HL-60/S4 treated with phorbol 12-myristate 13-acetate at 8.2 ng/mL for 4 days and 3 days (cell line): ENCODE data around the gene KCND3.

Source experiments
- in situ Hi-C: fragments of 300-500 bp; cut with MboI; formaldehyde crosslinking; loops from 2 replicates; pipeline ENCODE4 v1.15.0; 2022; ENCODE audit warnings: low sequenced_read_pairs

KCND3 gene

DNA sequence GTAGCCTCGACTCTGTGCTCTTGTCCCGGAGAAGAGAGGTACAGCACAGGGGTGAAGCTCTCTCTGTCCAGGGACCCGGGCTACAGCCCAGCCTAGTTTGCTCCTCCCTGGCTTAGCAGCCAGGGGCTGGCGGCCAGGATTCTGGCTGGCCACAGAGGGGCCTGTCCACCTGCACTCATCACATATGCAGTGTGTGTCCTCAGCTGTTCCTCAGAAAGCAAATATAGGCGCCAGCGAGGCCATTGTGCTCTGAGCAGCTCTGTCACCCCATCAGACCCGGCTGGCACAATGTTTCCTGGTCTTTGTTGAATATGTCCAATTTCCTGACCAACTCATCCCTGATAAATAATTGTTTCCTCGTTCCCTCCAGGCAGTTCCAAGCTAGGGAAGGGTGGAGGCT lies 28.5 kb downstream of the KCND3 start:
- in situ Hi-C loops = no loop called here

DNA sequence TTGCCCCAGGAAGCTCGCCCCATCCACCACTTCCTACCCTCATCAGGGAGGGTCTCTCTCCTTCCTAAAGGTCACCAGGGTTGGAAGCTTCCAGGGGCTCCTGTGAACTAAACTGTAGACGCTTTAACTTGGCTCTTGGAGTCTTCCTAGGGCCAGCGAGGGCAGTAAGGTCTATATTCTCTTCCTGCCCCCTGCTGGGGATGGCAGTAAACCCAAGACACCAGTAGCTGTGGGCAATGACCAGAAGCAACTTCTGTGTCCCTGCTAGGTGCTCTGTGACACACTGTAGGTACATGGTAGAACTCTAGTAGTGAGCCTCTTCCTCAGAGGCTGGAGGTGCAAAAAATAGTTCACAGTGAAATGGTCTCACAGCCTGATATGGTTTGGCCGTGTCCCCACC lies 30.0 kb downstream of the KCND3 start:
- in situ Hi-C loops = no loop called here

DNA sequence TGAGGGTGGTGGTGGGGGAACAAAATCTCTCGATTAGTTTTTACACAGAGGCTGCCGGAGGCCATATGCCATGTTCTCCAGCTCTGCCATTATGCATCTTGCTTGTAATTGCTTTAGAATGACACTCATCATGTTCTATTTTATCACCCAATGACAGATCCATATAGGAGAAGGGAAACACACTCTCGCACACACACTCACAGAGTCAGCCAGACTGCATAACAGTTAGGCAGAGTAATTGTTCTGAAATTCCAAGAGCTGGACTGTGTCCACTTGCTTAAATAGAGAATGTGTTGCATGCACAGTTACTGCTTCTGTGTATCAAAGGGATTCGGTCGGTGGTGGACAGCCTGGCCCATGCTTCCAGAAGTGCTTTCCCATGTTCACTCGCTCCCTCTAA lies 30.6 kb downstream of the KCND3 start:
- in situ Hi-C loops = no loop called here

DNA sequence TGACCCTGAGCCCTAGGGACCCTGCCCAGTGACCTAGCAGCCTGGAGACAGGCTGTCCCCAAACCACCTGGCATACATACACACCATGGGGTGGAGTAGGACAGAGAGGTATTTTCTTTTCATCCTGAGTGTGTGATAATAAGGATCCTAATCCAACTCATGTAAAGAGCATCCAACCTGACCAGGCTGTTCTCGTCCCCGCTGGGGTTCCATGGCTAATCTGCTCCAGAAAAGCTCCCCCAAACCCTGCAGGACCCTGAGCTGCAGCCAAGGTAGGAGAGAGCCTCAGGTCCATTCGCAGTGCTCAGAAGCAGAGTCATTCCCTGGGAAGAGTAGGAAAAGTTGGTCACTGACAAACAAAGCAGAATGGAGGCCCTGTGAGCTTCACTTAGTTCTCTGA lies 31.4 kb downstream of the KCND3 start:
- in situ Hi-C loops = no loop called here

DNA sequence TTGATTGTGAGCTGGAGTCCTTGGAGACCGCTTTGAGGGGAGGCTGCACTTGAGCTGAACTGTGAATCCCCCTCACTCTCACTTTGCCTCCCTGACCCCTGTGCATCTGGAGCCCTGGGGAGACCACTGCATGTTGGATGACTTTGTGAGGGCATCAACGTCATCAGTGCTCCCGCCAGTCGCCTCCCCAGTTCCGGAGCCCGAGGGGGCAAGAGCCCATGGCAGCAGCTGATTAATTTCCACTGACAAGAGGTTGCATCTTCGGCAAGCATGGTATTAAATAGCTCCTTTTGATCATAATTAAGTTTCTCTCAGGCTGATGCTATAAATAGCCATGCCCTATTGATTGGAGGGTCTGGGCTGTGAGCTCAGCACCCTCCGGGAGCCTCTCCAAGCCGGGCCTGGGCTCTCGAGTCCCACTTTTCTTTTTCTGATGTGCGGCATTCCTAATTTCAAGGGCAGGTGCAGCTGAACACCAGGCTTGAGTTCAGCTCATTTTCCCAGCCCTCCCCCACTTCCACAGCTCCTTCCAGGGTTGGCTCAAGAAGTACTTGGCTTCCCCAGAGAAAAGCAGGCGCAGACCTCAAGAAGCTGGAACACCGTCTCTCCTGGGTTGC lies 33.2 kb downstream of the KCND3 start:
- in situ Hi-C loops = no loop called here

DNA sequence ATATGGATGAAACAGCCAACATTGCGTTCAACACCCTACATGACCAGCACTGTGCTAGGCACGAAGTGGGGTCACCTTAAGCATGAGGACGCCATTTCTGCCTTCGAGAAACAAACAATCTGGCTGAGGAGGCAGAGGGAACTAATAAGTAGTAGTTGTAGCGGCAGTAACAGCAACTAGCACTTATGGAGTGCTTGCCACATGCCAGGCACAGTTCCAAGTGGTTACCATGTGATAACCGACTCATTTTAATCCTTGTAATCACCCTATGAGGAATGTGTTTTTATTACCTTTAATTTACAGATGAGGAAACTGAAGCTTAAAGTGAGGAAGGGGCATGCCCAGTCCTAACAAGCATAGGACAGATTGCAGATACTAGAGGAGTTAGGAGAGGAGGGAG lies 33.7 kb downstream of the KCND3 start:
- in situ Hi-C loops = no loop called here

DNA sequence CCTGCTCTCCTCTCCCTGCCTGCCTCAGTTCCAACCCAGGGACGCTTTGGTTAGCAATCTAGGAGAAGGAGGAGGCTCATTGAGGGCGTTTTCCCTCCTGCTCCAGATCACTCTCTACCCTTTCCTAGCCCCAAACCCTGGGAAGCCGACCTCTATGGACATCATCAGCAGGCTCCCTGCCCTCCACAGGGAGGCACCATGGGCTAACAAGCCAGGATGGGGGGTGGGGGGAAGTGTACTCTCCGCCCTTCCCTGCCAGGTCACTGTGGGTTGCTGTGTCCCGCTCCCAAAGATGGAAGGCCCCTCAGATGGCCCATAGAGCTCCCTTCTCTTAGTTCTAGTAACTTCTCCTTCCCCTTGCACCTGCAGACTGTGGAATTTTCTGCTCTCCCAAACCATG lies 35.7 kb downstream of the KCND3 start:
- in situ Hi-C loops = no loop called here

DNA sequence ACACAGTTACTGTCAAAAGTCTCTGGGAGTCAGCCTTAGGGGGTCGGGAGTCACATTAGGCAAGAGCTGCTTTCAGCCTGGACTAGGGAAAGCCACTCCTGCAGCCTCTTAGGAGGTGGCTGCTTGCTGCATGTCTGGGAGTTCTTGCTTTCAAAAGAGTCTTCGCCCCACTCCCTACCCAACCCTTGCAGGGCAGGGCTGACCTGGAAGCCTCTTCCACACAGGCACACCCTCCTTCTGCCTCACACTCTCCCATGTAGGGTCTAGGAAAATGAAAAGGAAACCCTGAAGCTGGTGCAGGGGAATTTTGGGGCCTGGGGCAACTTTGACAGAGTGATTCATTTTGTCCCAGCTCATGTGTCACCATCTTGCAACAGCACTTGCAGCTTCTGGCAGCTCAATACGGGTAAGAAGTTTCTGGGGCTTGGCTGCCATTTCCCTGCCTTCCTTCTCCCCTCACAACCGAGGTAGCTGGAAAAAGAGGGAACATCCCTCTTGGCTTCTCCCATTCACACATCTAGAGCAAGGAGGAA lies 37.3 kb downstream of the KCND3 start:
- in situ Hi-C loops = no loop called here

DNA sequence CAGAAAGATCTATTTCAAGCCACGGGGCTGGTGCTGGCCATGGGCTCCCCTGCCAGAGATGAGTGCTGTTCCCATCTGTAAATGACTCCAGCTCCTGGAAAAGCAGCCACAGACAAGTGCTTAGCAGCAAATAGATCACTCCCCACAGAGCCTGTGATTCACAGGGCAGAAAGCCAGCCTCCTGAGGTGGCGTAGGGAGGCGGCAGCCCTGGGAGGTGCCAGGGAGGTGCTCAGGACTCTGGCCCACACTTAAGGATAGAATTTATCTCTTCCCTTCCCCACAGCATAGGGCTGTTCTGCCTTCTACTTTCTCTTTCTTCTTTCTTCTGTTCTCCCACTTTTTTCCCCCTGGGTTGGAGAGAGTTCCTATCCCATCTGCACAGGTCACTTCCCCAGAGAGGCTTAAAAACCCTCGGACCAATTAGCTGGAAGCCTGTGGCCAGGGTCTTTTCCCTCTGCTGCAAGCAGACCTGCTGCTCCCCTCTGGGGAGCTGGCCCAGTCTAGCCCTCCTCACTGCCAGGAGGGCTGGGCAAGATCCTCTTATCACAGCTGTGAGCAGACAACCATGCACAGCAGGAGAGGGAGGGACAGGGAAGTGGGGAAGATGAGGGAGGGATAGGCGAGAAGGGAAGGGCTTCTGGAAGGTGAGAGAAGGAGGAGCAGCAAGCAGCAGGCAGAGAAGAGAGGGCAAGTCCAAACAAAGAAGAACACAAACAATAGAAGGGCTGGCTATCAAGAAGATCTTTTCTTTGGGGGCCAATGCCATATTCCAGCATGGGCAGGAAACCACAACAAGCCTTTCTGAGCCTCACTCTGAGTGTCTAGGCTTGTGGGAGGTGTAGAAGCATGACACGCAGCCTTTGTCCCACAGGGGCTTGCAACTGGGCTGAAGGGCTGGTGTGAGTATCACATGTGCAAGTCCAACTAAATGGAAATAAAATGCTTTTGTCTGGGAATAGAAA lies 41.0 kb downstream of the KCND3 start:
- in situ Hi-C loops = no loop called here

DNA sequence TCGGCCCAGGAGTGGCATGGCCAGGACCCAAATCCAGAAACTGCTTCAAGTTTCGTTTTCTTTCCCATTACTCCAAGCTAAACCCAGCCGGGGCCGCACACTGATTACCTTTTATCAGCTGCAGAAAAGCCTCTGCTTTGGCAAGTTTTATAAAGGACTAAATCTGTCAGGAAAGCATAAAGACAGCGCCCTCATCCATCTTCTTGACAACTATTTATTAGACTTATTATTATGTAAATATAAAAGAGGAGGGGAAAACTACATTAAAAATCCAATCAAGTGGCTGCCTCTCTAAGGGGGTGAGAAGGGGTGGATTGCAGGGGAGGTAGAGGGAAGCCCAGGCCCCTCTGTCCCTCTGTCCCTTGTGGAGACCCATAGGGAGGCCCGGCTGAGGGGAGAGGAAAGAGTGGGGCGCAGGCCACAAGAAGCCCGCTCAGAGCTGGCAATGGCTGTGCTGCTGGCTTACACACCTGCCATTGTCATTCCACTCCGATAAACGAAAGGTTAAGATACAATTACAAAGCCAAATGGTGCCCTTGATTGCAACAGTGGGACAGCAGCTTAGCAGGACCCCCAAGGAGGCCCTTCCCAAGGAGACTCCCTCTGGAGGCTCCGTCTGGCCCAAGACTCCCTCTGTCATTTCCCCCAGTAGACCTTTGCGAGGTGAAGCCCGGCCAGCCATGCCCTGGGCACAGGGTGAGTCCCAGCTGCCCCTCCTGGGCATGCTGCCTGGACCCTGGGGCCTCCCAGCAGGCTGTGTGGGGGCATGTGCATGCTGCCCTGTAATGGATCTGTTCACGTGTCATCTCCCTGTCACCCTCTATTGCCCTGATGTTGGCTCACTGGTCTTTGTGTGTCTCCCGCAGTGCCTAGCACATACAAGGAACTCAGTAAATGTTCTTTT lies 45.4 kb downstream of the KCND3 start:
- in situ Hi-C loops = no loop called here

DNA sequence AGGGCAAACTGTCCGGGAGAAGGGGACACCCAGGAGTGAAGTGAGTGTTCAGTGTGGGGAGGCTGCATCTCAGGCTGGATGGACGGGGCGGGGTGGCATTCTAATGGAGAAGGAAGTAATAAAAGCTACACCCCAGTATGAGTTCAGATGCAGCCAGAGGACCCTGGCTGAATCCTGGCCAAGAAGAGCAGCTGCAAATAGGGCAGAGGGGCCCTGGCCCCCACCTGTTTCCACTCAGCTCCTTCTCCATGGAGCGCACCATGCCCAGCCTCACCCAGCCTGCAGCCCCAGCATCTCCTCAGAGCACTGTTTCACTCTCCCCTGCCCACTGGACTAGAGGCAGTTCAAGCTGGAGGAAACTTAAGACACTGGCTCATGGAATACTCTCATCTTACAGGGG lies 46.4 kb downstream of the KCND3 start:
- in situ Hi-C loops = no loop called here

DNA sequence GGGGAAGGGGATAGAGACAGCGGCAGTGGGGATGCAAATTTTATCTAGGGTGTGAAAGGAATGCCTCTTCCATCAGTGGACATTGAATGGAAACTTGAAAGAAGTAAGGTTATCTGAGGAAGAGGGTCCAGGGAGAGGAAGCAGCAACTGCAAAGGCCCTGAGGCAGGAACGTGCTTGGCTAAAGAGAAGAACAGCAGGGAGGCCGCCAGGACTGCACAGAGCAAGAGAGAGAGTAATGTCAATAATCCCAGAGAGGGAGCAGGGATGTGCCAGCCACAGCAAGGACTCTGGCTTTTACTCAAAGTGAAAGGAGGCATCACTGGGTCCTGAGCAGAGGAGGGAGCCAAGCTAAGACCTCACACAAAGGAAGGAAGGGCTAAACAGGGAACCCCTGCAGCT lies 50.9 kb downstream of the KCND3 start:
- in situ Hi-C loops = no loop called here

DNA sequence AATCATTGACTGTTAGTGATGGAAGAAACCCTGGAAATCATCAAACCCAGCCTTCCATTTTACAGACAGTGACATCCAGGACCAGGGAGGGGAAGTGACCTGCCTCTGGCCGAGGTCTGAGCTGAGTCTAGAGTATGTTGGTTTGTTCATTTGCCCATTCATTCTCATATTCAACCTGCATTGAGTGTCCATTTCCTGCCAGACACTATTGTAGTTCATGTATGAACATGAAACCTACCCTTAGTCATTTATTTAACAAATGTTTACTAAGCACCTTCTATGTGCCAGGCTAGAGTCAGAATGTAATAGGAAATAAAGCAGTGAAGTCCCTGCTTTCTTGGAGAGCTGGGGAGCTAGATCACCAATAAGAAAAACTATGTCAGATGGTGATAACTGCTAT lies 51.3 kb downstream of the KCND3 start:
- in situ Hi-C loops = no loop called here

DNA sequence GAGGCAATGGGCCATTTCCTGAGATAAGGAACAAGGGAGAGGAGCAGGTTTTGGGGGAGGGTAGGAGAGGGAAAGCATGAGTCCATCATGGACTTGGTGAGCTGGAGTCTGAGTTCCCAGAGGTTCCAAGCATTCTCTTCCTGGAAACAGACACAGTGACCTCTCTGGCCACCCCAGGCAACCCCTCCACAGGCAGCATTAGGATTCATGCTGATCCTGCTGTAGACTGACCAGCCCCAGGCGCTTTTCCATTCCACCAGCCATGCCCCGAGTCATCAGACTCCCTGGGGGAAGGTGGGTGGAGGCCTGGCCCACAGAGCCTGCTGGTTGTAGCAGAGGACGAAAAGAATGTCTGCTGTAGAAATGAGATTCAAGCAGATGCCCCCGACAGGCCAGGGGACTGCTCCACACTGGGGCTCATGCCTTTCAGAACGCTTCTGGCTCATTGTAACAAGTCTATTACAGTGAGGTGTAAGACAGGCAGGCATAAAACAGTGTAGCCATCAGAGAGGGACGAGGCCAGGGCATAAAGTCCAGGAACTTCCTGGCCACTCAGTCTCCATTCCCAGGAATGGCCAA lies 52.2 kb downstream of the KCND3 start:
- in situ Hi-C loops = no loop called here

DNA sequence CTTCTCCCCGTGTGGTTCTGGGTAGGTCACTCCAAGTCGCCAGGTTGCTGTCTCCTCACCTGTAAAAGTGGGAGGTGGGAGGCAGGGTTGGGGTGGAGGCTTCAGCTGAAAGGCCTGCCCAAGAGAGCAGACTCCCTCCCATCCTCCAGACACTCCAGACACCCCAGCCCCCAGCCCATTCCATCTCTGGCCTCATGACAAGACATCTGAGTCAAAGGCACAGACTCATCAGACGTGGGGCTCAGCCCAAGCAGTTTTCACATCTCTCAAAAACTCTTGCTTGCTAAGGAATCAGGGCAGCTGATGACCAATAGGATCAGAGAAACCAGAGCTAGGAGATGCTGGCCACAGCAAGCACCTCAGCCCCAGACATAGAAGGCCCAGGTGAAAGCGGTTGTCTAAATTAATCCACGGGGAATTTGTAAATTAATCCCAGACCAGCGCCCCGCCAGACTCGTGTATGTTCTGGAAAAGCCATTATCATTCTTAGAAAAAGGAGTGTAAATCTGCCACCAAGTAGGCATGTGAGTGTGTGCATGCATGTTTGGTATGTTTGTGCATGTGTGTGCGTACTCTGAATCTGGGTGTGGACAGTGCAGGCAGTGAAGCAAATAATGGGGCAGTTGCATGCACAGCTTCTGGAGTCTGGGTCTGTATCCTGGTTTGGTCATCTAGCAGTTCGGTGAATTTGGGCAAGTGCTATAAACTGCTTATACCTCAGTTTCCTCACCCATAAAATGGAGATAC lies 55.2 kb downstream of the KCND3 start:
- in situ Hi-C loops = no loop called here

DNA sequence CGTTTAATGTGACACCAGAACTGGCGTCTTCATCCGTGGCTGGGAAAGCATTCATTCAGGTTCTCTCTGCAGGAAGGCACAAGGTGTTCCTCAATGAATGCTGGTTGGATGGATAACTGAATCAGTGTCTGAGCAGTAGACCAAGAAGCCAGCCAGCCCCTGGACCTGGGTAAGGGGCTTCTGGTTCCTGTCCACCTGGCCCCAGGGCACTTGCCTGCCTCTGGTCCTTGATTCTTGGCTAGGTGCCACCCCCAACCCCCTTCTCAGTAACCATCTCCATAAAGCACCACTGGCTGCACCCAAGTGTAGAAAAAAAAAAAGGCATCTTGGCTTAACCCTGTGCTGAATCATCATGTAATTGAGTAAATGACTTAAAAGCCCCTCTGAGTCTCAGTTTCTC lies 59.1 kb downstream of the KCND3 start:
- in situ Hi-C loops = no loop called here

DNA sequence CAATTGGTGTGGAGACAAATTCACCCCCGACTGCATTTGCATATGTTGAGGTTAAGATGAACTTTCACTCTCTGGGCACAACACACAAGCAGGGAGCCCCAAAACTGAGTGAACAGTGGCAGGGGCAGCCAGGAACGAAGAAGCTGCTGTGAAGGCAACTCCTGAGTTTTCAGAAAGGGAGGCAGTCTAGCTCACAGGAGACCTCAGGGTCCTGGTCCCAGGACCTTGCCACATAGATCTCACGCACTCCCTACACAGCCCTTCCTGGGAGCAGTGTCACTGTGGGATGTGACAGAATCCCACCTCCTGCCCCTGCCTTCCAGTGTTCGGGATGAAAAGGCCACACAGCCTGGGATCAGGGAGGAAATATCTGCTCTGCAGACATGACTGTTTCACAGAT lies 60.9 kb downstream of the KCND3 start:
- in situ Hi-C loops = no loop called here

DNA sequence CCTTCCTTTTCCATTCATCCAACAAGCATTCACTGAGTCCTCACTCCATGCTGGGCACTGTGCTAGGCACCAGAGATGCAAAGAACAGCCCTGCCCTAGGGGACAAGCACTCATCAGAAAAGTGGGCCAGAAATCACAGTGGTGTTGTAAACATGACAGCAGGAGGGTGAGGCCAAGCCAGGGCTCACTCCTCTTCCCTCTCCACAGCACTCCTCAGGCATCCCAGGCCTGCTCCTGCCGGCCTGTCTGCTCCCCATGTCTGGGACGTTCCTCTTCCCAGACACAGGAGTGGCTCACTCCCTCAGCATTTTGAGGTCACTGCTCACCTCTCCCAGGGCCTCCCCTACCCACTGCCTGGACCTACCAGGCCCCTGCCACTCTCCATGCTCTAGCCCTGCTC lies 61.8 kb downstream of the KCND3 start:
- in situ Hi-C loops = no loop called here

DNA sequence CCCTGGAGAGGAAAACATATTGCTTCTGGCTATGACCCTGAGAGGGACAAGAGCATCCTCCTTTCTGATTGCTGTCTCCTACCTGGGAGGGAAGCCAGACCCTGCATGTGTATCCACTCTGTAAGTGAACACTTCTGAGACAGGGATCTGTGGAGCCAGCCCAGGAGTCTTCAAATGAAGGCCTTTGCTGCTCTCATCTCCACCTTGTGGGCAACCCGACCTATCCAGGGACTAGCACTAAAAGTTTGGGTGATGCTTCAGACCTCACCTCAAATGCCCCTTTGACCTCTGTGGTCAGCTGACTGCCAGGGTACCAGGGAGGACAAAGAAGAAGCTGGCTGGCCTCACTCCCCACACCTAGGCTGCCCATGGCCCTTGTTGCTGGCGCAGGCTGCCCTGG lies 64.7 kb downstream of the KCND3 start:
- in situ Hi-C loops = no loop called here

DNA sequence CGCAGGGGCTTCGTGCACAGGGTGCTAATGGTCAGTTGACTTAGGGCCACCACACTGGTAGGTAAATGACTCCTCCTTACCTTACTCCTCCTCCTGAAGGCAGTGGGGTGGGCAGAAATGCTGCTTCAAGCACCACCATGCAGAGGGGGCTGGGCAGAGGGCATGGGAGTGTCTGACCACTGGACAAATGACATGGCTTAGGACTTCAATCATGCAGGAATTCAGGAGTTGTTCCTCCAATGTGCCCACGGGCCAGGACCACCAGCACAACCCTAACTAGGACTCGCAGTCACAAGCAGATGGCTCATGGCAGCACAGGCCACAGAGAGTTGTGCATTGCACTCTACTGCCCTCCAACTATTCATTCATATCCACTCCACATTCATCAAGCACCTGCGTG lies 65.7 kb downstream of the KCND3 start:
- in situ Hi-C loops = no loop called here
